ENCODE measurements around the gene KRT222. TPM values are rescaled to one million over a fixed set of nuclear protein-coding genes. Genes with fewer than 3 reads are reported as not detected.

The KRT222 gene
- total RNA-seq, 2 experiments from 2014 or later, result not detected

GRCh38 chr17:40687106-40687505, 22.1 kb upstream of the KRT222 start:
- Mint-ChIP-seq H3K4me1 (ENCODE audit: low read depth) (no peaks in the 10 kb centered on the region), H3K4me3 (no peak overlapping the region), H3K27ac (no peak overlapping the region), H3K27me3 (peaks cover 3% of the 10 kb centered on the region), H3K9me3 (no peaks in the 10 kb centered on the region), H3K36me3 (no peaks in the 10 kb centered on the region)
- CTCF ChIA-PET, result no interaction called here
- POLR2A ChIA-PET, result no interaction called here
- no peak for DNase-seq
- intact Hi-C loops (cut with micrococcal nuclease), result no loop called here

- DNase-seq, result no peak
- no peaks in the 10 kb centered on the region for H3K9me3 Mint-ChIP-seq
- no peak overlapping the region for H3K4me3 Mint-ChIP-seq
- no peaks in the 10 kb centered on the region for H3K4me1 Mint-ChIP-seq (ENCODE audit: low read depth)
- POLR2A ChIA-PET, result no interaction called here
- H3K27ac Mint-ChIP-seq, result no peak overlapping the region
- H3K36me3 Mint-ChIP-seq, result no peaks in the 10 kb centered on the region
- CTCF ChIA-PET, result interaction anchor here (0.6 to 1.5 kb wide), 3 partner anchors 66 to 864 kb away, joined by 3 read pairs; no protein-coding TSS in a partner anchor
- intact Hi-C loops (cut with micrococcal nuclease), result no loop called here
- peaks cover 7% of the 10 kb centered on the region for H3K27me3 Mint-ChIP-seq
These were observed 21.2 kb upstream of the KRT222 start for GRCh38 chr17:40686192-40686591.

GRCh38 chr17:40680998-40681397, 16.0 kb upstream of the KRT222 start:
- H3K36me3 Mint-ChIP-seq, result no peaks in the 10 kb centered on the region
- no peak overlapping the region for H3K4me3 Mint-ChIP-seq
- peaks cover 31% of the 10 kb centered on the region for H3K27me3 Mint-ChIP-seq
- intact Hi-C loops (cut with micrococcal nuclease), result no loop called here
- H3K9me3 Mint-ChIP-seq, result no peaks in the 10 kb centered on the region
- no peak overlapping the region for H3K27ac Mint-ChIP-seq
- H3K4me1 Mint-ChIP-seq (ENCODE audit: low read depth), result peaks cover 3% of the 10 kb centered on the region
- DNase-seq, result no peak
- POLR2A ChIA-PET, result no interaction called here
- CTCF ChIA-PET, result interaction anchor here (1.3 kb wide), 1 partner anchor 968 kb away, joined by 3 read pairs; no protein-coding TSS in a partner anchor

GRCh38 chr17:40679523-40679907, 14.5 kb upstream of the KRT222 start:
- H3K4me3 Mint-ChIP-seq, result no peak overlapping the region
- H3K27me3 Mint-ChIP-seq, result peaks cover 33% of the 10 kb centered on the region
- no peak overlapping the region for H3K27ac Mint-ChIP-seq
- no peaks in the 10 kb centered on the region for H3K36me3 Mint-ChIP-seq
- POLR2A ChIA-PET, result no interaction called here
- intact Hi-C loops (cut with micrococcal nuclease), result no loop called here
- H3K9me3 Mint-ChIP-seq, result no peaks in the 10 kb centered on the region
- CTCF ChIA-PET, result no interaction called here
- peaks cover 3% of the 10 kb centered on the region for H3K4me1 Mint-ChIP-seq (ENCODE audit: low read depth)
- DNase-seq, result no peak

- peaks cover 36% of the 10 kb centered on the region for H3K27me3 Mint-ChIP-seq
- no peaks in the 10 kb centered on the region for H3K36me3 Mint-ChIP-seq
- no peak overlapping the region for H3K27ac Mint-ChIP-seq
- ChIA-PET CTCF (no interaction called here), POLR2A (no interaction called here)
- no peak for DNase-seq
- H3K4me3 Mint-ChIP-seq, result no peak overlapping the region
- intact Hi-C loops (cut with micrococcal nuclease), result no loop called here
- no peaks in the 10 kb centered on the region for H3K9me3 Mint-ChIP-seq
- peaks cover 3% of the 10 kb centered on the region for H3K4me1 Mint-ChIP-seq (ENCODE audit: low read depth)
These were observed 14.0 kb upstream of the KRT222 start for GRCh38 chr17:40678902-40679522.

- no peak overlapping the region for H3K4me3 Mint-ChIP-seq
- H3K4me1 Mint-ChIP-seq (ENCODE audit: low read depth), result peaks cover 3% of the 10 kb centered on the region
- intact Hi-C loops (cut with micrococcal nuclease), result no loop called here
- DNase-seq, result no peak
- peaks cover 29% of the 10 kb centered on the region for H3K27me3 Mint-ChIP-seq
- no peaks in the 10 kb centered on the region for H3K36me3 Mint-ChIP-seq
- ChIA-PET CTCF (no interaction called here), POLR2A (no interaction called here)
- H3K27ac Mint-ChIP-seq, result no peak overlapping the region
- H3K9me3 Mint-ChIP-seq, result no peaks in the 10 kb centered on the region
These were observed 10.9 kb upstream of the KRT222 start for GRCh38 chr17:40675905-40676304.

GRCh38 chr17:40672654-40673053, 7.7 kb upstream of the KRT222 start:
- POLR2A ChIA-PET, result interaction anchor here (0.6 kb wide), 1 partner anchor 25 kb away, joined by 4 read pairs; the partner anchor contains the start of gene SMARCE1

GRCh38 chr17:40671282-40671681, 6.3 kb upstream of the KRT222 start:
- Mint-ChIP-seq H3K27me3 (peaks cover 10% of the 10 kb centered on the region), H3K4me3 (no peak overlapping the region), H3K9me3 (no peaks in the 10 kb centered on the region), H3K4me1 (ENCODE audit: low read depth) (no peaks in the 10 kb centered on the region), H3K36me3 (no peaks in the 10 kb centered on the region), H3K27ac (no peak overlapping the region)
- no peak for DNase-seq
- POLR2A ChIA-PET, result no interaction called here
- CTCF ChIA-PET, result no interaction called here
- intact Hi-C loops (cut with micrococcal nuclease), result no loop called here

More at GRCh38 chr17:40672654-40673053, 7.7 kb upstream of the KRT222 start:
- no peak for DNase-seq
- H3K27ac Mint-ChIP-seq, result no peak overlapping the region
- intact Hi-C loops (cut with micrococcal nuclease), result no loop called here
- peaks cover 17% of the 10 kb centered on the region for H3K27me3 Mint-ChIP-seq
- no peaks in the 10 kb centered on the region for H3K36me3 Mint-ChIP-seq
- CTCF ChIA-PET, result no interaction called here
- no peaks in the 10 kb centered on the region for H3K9me3 Mint-ChIP-seq
- H3K4me1 Mint-ChIP-seq (ENCODE audit: low read depth), result no peaks in the 10 kb centered on the region
- no peak overlapping the region for H3K4me3 Mint-ChIP-seq

GRCh38 chr17:40666331-40666730, 1.4 kb upstream of the KRT222 start:
- no peak for DNase-seq
- Mint-ChIP-seq H3K27me3 (peaks cover 23% of the 10 kb centered on the region), H3K9me3 (no peaks in the 10 kb centered on the region), H3K4me1 (ENCODE audit: low read depth) (peaks cover 5% of the 10 kb centered on the region), H3K4me3 (no peak overlapping the region), H3K27ac (no peak overlapping the region), H3K36me3 (no peaks in the 10 kb centered on the region)
- POLR2A ChIA-PET, result interaction anchor here (1.0 kb wide), 1 partner anchor 19 kb away, joined by 3 read pairs; the partner anchor contains the start of gene SMARCE1
- intact Hi-C loops (cut with micrococcal nuclease), result no loop called here
- CTCF ChIA-PET, result no interaction called here

GRCh38 chr17:40663252-40663651, 1.7 kb downstream of the KRT222 start:
- POLR2A ChIA-PET, result no interaction called here
- DNase-seq, result no peak
- CTCF ChIA-PET, result no interaction called here
- intact Hi-C loops (cut with micrococcal nuclease), result no loop called here
- no peak overlapping the region for H3K27ac Mint-ChIP-seq
- H3K4me3 Mint-ChIP-seq, result no peak overlapping the region
- H3K4me1 Mint-ChIP-seq (ENCODE audit: low read depth), result peaks cover 11% of the 10 kb centered on the region
- H3K36me3 Mint-ChIP-seq, result no peaks in the 10 kb centered on the region
- no peaks in the 10 kb centered on the region for H3K9me3 Mint-ChIP-seq
- peaks cover 25% of the 10 kb centered on the region for H3K27me3 Mint-ChIP-seq

- intact Hi-C loops (cut with micrococcal nuclease), result loop anchor here (1.0 kb wide), 1 partner anchor 41 kb away; no protein-coding TSS in a partner anchor
- POLR2A ChIA-PET, result interaction anchor here (1.4 kb wide), 1 partner anchor 11 kb away, joined by 4 read pairs; no protein-coding TSS in a partner anchor
- H3K9me3 Mint-ChIP-seq, result peaks cover 2% of the 10 kb centered on the region
- no peak overlapping the region for H3K4me3 Mint-ChIP-seq
- no peak overlapping the region for H3K27ac Mint-ChIP-seq
- peaks cover 8% of the 10 kb centered on the region for H3K4me1 Mint-ChIP-seq (ENCODE audit: low read depth)
- peaks cover 15% of the 10 kb centered on the region for H3K27me3 Mint-ChIP-seq
- CTCF ChIA-PET, result no interaction called here
- no peaks in the 10 kb centered on the region for H3K36me3 Mint-ChIP-seq
- DNase-seq, result no peak
These were observed 5.1 kb downstream of the KRT222 start for GRCh38 chr17:40659911-40660310.

GRCh38 chr17:40658396-40658795, 6.6 kb downstream of the KRT222 start:
- Mint-ChIP-seq H3K27ac (no peak overlapping the region), H3K27me3 (peaks cover 9% of the 10 kb centered on the region), H3K36me3 (no peaks in the 10 kb centered on the region), H3K9me3 (peaks cover 2% of the 10 kb centered on the region), H3K4me3 (no peak overlapping the region), H3K4me1 (ENCODE audit: low read depth) (peaks cover 5% of the 10 kb centered on the region)
- ChIA-PET POLR2A (no interaction called here), CTCF (no interaction called here)
- DNase-seq, result no peak
- intact Hi-C loops (cut with micrococcal nuclease), result no loop called here

- Mint-ChIP-seq H3K4me3 (no peak overlapping the region), H3K36me3 (peaks cover 4% of the 10 kb centered on the region), H3K4me1 (ENCODE audit: low read depth) (peaks cover 8% of the 10 kb centered on the region), H3K27ac (no peak overlapping the region), H3K9me3 (no peaks in the 10 kb centered on the region), H3K27me3 (no peaks in the 10 kb centered on the region)
- POLR2A ChIA-PET, result no interaction called here
- intact Hi-C loops (cut with micrococcal nuclease), result no loop called here
- DNase-seq, result no peak
- CTCF ChIA-PET, result no interaction called here
These were observed 13.0 kb downstream of the KRT222 start for GRCh38 chr17:40651939-40652338.

Data from activated CD4-positive, alpha-beta memory T cell treated with anti-CD3 and anti-CD28 coated beads for 36 hours (primary cell).